NB4 (cell line): ENCODE data around the gene NR6A1.
"Not testable (repeated sequence)": the region's sequence is repeated elsewhere in the genome, so short reads cannot be mapped to it uniquely, and the experiment has no call there.

ENCODE experiments used
- DNase-seq: peaks from one replicate; pipeline ENCODE4 v3.0.0; 2010; ENCODE audit warnings: low read depth
- H3K4me3 ChIP-seq: one replicate; pipeline ENCODE4 v1.5.1; 2011; ENCODE audit warnings: mild to moderate bottlenecking, low read depth, low read length, moderate library complexity
- MAX ChIP-seq: IDR thresholded peaks from 2 replicates; pipeline ENCODE4 v1.6.1; 2011; ENCODE audit warnings: low read depth, low read length
- MYC ChIP-seq: IDR thresholded peaks from 2 replicates; pipeline ENCODE4 v1.6.1; 2011; ENCODE audit warnings: low read depth, low read length
- POLR2A ChIP-seq: IDR thresholded peaks from 2 replicates; pipeline ENCODE4 v1.6.1; 2011; ENCODE audit warnings: mild to moderate bottlenecking; ENCODE audit not compliant: insufficient read length; ENCODE audit errors: extremely low read depth
- TF ChIP-seq, protein P1 (sequence below): IDR thresholded peaks from one replicate; pipeline ENCODE4 v1.5.1; 2012; ENCODE audit warnings: low read depth, low read length

The NR6A1 gene

GRCh38 chr9:124621371-124622328, 149.5 kb downstream of the NR6A1 start:
- TF ChIP-seq, protein P1, sequence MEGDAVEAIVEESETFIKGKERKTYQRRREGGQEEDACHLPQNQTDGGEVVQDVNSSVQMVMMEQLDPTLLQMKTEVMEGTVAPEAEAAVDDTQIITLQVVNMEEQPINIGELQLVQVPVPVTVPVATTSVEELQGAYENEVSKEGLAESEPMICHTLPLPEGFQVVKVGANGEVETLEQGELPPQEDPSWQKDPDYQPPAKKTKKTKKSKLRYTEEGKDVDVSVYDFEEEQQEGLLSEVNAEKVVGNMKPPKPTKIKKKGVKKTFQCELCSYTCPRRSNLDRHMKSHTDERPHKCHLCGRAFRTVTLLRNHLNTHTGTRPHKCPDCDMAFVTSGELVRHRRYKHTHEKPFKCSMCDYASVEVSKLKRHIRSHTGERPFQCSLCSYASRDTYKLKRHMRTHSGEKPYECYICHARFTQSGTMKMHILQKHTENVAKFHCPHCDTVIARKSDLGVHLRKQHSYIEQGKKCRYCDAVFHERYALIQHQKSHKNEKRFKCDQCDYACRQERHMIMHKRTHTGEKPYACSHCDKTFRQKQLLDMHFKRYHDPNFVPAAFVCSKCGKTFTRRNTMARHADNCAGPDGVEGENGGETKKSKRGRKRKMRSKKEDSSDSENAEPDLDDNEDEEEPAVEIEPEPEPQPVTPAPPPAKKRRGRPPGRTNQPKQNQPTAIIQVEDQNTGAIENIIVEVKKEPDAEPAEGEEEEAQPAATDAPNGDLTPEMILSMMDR, result no peak
- TF ChIP-seq POLR2A (no peak), MAX (no peak), MYC (no peak)
- DNase-seq, result peak; percentile 19
- H3K4me3 ChIP-seq, result no peak overlapping the region

GRCh38 chr9:124618476-124618875, 152.6 kb downstream of the NR6A1 start:
- DNase-seq, result no peak
- no peak overlapping the region for H3K4me3 ChIP-seq
- TF ChIP-seq MAX, result no peak
- no peak for TF ChIP-seq MYC
- TF ChIP-seq POLR2A, result no peak
- TF ChIP-seq, protein P1, result no peak

DNA sequence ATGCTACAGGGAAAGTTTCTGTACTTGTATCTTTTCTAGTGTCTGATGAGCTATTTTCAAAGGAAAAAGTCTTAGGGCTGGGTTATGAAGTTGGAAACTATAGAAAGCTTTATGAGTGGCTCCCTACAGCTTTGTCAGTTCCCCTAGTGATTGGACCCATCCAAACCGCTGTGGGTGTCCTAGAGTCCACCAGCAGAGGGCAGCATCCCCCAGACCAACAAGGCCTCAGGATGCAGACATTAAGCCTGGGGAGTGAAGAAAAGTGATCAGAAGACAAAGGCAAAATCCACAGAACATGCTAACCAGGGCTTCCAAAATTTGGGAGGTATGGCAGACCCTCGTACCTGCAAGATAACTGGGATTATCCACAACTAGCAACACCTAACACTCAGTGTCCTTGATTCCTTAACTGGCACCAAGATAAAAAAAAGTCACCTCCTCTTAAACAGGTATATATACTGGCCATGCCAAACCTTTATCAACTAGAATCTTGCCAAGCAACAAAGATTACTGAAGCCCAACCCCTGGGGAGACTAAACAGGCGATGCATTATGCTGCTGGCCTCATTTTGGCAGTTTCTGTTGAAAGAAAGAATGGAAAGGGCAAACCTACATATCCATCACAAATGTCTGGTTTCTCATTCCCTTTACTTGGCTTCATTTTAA, 153.5 kb downstream of the NR6A1 start:
- TF ChIP-seq, protein P1, result peak; percentile 91
- no peak for TF ChIP-seq POLR2A
- TF ChIP-seq MYC, result no peak
- no peak overlapping the region for H3K4me3 ChIP-seq
- peak; percentile 81 for DNase-seq

DNA sequence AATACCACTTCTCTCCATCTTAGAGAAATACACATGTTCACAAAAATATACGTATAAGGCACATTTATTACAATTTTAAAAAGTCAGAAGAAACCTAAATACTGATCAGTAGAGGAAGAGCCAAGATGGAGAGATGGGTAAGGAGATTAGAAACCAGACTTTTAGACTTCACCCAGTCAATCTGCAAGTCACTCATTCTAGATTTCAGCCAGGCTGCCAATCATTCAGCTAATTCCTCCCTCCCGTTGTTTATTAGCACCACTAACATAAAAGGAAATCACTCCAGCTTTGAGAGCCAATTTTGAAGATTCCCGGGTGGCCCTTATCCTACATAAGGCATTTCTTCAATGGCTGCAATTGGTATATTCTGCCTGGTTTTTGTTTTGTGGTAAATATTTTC, 154.2 kb downstream of the NR6A1 start:
- no peak overlapping the region for H3K4me3 ChIP-seq
- TF ChIP-seq MYC, result no peak
- no peak for TF ChIP-seq MAX
- TF ChIP-seq POLR2A, result no peak
- DNase-seq, result no peak

DNA sequence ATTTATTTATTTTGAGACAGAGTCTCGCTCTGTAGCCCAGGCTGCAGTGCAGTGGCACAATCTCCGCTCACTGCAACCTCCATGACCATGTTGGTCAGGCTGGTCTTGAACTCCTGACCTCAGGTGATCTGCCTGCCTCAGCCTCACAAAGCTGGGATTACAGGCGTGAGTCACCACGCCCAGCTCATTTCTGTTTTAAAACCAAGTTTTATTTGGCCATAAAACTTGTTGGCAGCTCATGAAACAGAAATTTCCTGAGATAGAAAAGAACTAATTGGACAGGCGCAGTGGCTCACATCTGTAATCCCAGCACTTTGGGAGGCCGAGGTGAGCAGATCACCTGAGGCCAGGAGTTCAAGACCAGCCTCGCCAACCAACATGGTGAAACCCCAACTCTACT, 155.3 kb downstream of the NR6A1 start:
- not testable (repeated sequence) for DNase-seq, H3K4me3 ChIP-seq

GRCh38 chr9:124615100-124615742, 155.9 kb downstream of the NR6A1 start:
- TF ChIP-seq MYC (no peak), MAX (no peak), POLR2A (no peak)
- TF ChIP-seq, protein P1, result no peak
- H3K4me3 ChIP-seq, result no peak overlapping the region
- DNase-seq, result no peak

- TF ChIP-seq, protein P1, result no peak
- TF ChIP-seq MAX (no peak), MYC (no peak), POLR2A (no peak)
Measured at GRCh38 chr9:124613849-124614248, 157.3 kb downstream of the NR6A1 start.

More at GRCh38 chr9:124613849-124614248, 157.3 kb downstream of the NR6A1 start:
- H3K4me3 ChIP-seq, result no peak overlapping the region
- DNase-seq, result peak; percentile 21
